ENCODE data around the gene NLRC5. TPM values are rescaled to one million over a fixed set of nuclear protein-coding genes. Genes with fewer than 3 reads are reported as not detected.

NLRC5 gene
- total RNA-seq, 1 experiment from 2014 or later = 1.6 TPM

DNA sequence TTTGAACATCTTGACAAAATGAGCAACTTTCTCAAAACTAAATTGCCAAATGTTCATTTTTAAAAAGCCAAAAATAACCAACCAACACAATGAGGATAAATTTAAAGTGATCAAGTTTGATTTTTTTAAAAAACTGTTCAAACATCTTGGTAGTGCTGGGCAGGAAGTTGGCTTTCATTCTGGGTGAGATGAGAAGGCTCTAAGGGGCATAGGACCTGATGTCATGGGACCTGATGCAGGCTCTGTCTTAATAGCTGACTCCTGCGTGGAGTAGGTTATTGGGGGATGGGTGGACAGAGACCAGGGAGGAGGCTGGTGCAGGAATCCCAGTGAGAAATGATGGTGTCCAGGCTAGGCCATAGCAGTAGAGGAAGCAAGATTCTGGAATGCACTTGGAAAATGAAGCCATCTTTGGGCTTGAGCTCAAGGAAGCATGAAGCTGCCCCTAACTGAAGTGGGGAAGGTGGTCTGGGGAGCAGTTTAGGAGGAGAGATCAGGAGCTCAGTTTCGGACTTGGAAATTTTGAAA, 20.4 kb downstream of the NLRC5 start:
- intact Hi-C loops (cut with micrococcal nuclease; ENCODE audit: unreplicated experiment) = no loop called here
- Histone ChIP-seq H3K4me3 (ENCODE audit: low read depth, low read length) (no peak overlapping the region), H3K9me3 (no peaks in the 10 kb centered on the region), H3K27me3 (replicated peaks; ENCODE audit: control insufficient read depth, insufficient read depth, low read length) (no peaks in the 10 kb centered on the region), H3K4me1 (no peaks in the 10 kb centered on the region), H3K36me3 (ENCODE audit: control insufficient read depth, insufficient read depth, low read length) (no peaks in the 10 kb centered on the region)
- Mint-ChIP-seq H3K4me3 (ENCODE audit: unreplicated experiment) (no peak overlapping the region), H3K9me3 (ENCODE audit: unreplicated experiment) (no peaks in the 10 kb centered on the region), H3K36me3 (ENCODE audit: insufficient read depth, unreplicated experiment) (no peaks in the 10 kb centered on the region), H3K4me1 (ENCODE audit: low read depth, unreplicated experiment) (peaks cover 4% of the 10 kb centered on the region), H3K27ac (ENCODE audit: unreplicated experiment) (no peak overlapping the region), H3K27me3 (ENCODE audit: insufficient read depth, unreplicated experiment) (peaks cover 3% of the 10 kb centered on the region)
- POLR2A ChIA-PET = no interaction called here
- no peak for DNase-seq
- no TSS peak for BruUV-seq (replicated peaks)
- CTCF ChIA-PET = interaction anchor here (0.6 kb wide), 2 partner anchors 11 to 44 kb away, joined by 3 to 5 read pairs; no protein-coding TSS in a partner anchor
- TF ChIP-seq, protein P1, sequence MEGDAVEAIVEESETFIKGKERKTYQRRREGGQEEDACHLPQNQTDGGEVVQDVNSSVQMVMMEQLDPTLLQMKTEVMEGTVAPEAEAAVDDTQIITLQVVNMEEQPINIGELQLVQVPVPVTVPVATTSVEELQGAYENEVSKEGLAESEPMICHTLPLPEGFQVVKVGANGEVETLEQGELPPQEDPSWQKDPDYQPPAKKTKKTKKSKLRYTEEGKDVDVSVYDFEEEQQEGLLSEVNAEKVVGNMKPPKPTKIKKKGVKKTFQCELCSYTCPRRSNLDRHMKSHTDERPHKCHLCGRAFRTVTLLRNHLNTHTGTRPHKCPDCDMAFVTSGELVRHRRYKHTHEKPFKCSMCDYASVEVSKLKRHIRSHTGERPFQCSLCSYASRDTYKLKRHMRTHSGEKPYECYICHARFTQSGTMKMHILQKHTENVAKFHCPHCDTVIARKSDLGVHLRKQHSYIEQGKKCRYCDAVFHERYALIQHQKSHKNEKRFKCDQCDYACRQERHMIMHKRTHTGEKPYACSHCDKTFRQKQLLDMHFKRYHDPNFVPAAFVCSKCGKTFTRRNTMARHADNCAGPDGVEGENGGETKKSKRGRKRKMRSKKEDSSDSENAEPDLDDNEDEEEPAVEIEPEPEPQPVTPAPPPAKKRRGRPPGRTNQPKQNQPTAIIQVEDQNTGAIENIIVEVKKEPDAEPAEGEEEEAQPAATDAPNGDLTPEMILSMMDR (IDR thresholded peaks at IDR 0.05; ENCODE audit: insufficient read depth in 1 of 2, low read depth in 1 of 2, low read length in 1 of 2, severe bottlenecking in 1 of 2, unreplicated experiment in 1 of 2) = no peak

DNA sequence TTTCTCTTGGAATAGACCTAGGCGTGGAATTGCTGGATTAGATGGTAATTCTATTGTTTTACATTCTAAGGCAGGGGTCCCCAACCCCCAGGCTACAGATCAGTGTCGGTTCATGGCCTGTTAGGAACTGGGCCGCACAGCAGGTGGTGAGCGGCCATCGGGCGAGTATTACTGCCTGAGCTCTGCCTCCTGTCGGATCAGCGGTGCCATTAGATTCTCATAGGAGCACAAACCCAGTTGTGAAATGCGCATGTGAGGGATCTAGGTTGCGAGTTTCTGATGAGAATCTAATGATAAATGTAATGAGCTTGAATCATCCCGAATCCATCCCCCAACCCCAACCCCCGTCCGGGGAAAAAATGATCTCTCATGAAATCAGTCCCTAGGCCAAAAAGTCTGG, 23.0 kb downstream of the NLRC5 start:
- peak in 1 of 2 experiments; percentile 12 for DNase-seq
- CTCF ChIA-PET = no interaction called here
- H3K4me1 Mint-ChIP-seq (ENCODE audit: low read depth, unreplicated experiment) = no peaks in the 10 kb centered on the region
- POLR2A ChIA-PET = no interaction called here
- H3K4me1 ChIP-seq = no peaks in the 10 kb centered on the region
- H3K27me3 ChIP-seq (replicated peaks; ENCODE audit: control insufficient read depth, insufficient read depth, low read length) = no peaks in the 10 kb centered on the region
- no TSS peak for BruUV-seq (replicated peaks)
- no peak overlapping the region for H3K4me3 ChIP-seq (ENCODE audit: low read depth, low read length)
- intact Hi-C loops (cut with micrococcal nuclease; ENCODE audit: unreplicated experiment) = no loop called here
- no peak overlapping the region for H3K4me3 Mint-ChIP-seq (ENCODE audit: unreplicated experiment)
- no peaks in the 10 kb centered on the region for H3K36me3 ChIP-seq (ENCODE audit: control insufficient read depth, insufficient read depth, low read length)
- H3K9me3 Mint-ChIP-seq (ENCODE audit: unreplicated experiment) = no peaks in the 10 kb centered on the region
- H3K36me3 Mint-ChIP-seq (ENCODE audit: insufficient read depth, unreplicated experiment) = peaks cover 2% of the 10 kb centered on the region
- TF ChIP-seq, protein P1 (IDR thresholded peaks at IDR 0.05; ENCODE audit: insufficient read depth in 1 of 2, low read depth in 1 of 2, low read length in 1 of 2, severe bottlenecking in 1 of 2, unreplicated experiment in 1 of 2) = no peak
- H3K27me3 Mint-ChIP-seq (ENCODE audit: insufficient read depth, unreplicated experiment) = peaks cover 3% of the 10 kb centered on the region
- H3K27ac Mint-ChIP-seq (ENCODE audit: unreplicated experiment) = no peak overlapping the region
- H3K9me3 ChIP-seq = no peaks in the 10 kb centered on the region

DNA sequence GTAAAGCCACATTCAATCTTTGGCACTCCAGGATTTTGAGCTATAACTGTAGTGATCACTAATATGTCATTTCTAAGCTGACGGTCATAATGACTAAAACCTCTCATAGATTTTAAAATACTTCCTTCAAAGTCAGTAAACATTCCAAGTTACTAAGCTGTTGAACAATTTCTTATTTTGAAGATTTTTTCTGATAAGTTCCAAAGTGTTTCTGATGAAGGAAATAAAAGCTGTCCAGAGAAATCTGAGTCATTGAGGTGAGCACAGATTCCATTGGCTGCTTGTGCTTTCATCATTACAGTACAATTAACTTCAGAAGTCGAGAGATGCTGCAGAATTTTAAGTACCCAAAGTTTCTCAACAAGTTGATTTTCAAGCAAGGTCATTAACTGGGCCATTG, 23.9 kb downstream of the NLRC5 start:
- H3K4me1 ChIP-seq = no peaks in the 10 kb centered on the region
- POLR2A ChIA-PET = no interaction called here
- no TSS peak for BruUV-seq (replicated peaks)
- no peaks in the 10 kb centered on the region for H3K36me3 ChIP-seq (ENCODE audit: control insufficient read depth, insufficient read depth, low read length)
- Mint-ChIP-seq H3K4me3 (ENCODE audit: unreplicated experiment) (no peak overlapping the region), H3K27ac (ENCODE audit: unreplicated experiment) (no peak overlapping the region), H3K36me3 (ENCODE audit: insufficient read depth, unreplicated experiment) (peaks cover 4% of the 10 kb centered on the region), H3K9me3 (ENCODE audit: unreplicated experiment) (no peaks in the 10 kb centered on the region), H3K27me3 (ENCODE audit: insufficient read depth, unreplicated experiment) (peaks cover 3% of the 10 kb centered on the region), H3K4me1 (ENCODE audit: low read depth, unreplicated experiment) (no peaks in the 10 kb centered on the region)
- no peak for DNase-seq
- no peaks in the 10 kb centered on the region for H3K27me3 ChIP-seq (replicated peaks; ENCODE audit: control insufficient read depth, insufficient read depth, low read length)
- CTCF ChIA-PET = no interaction called here
- TF ChIP-seq, protein P1 (IDR thresholded peaks at IDR 0.05; ENCODE audit: insufficient read depth in 1 of 2, low read depth in 1 of 2, low read length in 1 of 2, severe bottlenecking in 1 of 2, unreplicated experiment in 1 of 2) = no peak
- no peaks in the 10 kb centered on the region for H3K9me3 ChIP-seq
- intact Hi-C loops (cut with micrococcal nuclease; ENCODE audit: unreplicated experiment) = no loop called here
- no peak overlapping the region for H3K4me3 ChIP-seq (ENCODE audit: low read depth, low read length)
